HUES6 (cell line): Measurements from ENCODE around the gene UBAP1.
"Not testable (repeated sequence)": the region's sequence is repeated elsewhere in the genome, so short reads cannot be mapped to it uniquely, and the experiment has no call there.

Source experiments
- H3K27ac ChIP-seq: 2 replicates; pipeline ENCODE4 v1.7.0; 2013; ENCODE audit warnings: low read depth, mild to moderate bottlenecking, low read length, inconsistent platforms
- H3K27me3 ChIP-seq: 2 replicates; pipeline ENCODE4 v1.6.1; 2013; ENCODE audit warnings: low read length; ENCODE audit not compliant: control insufficient read depth, insufficient read depth
- H3K36me3 ChIP-seq: 2 replicates; pipeline ENCODE4 v1.6.1; 2013; ENCODE audit warnings: low read length; ENCODE audit not compliant: control insufficient read depth, insufficient read depth
- H3K4me1 ChIP-seq: 2 replicates; pipeline ENCODE4 v1.6.1; 2013; ENCODE audit warnings: low read length; ENCODE audit not compliant: control insufficient read depth, insufficient read depth
- H3K4me3 ChIP-seq: 2 replicates; pipeline ENCODE4 v1.5.1; 2013; ENCODE audit warnings: low read depth, low read length
- H3K9ac ChIP-seq: one replicate; pipeline ENCODE4 v1.6.1; 2013; ENCODE audit warnings: mild to moderate bottlenecking, low read length
- H3K9me3 ChIP-seq: 2 replicates; pipeline ENCODE4 v1.6.1; 2013; ENCODE audit warnings: low read depth, low read length; ENCODE audit not compliant: control insufficient read depth, insufficient read depth

The UBAP1 gene

GRCh38 chr9:34205102-34205501 lies 26.3 kb downstream of the UBAP1 start:
- Histone ChIP-seq H3K36me3 (no peaks in the 10 kb centered on the region; the same call in 1 of the 2 replicates), H3K27ac (no peak overlapping the region), H3K4me1 (no peaks in the 10 kb centered on the region), H3K27me3 (no peaks in the 10 kb centered on the region), H3K4me3 (no peak overlapping the region), H3K9ac (no peak overlapping the region), H3K9me3 (no peaks in the 10 kb centered on the region)

DNA sequence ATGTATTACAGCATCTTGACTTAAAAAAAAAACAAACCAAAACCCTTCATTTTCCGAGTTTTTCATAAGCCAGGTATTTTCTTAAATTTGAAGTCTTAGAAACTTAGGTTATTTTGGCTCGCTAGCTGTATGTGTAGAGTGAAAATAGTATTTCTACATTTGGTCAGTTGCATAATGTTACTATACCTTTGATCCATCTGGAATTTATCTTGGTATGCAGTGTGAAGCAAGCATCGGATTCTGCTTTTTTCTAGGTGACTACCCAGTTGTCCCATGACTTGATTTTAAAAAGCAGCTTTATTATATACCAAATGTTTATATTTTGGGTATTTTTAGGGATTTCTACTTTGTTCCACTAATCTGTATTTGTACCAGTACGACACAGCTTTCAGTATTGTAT lies 27.7 kb downstream of the UBAP1 start:
- Histone ChIP-seq H3K4me3 (no peak overlapping the region), H3K9me3 (no peaks in the 10 kb centered on the region), H3K4me1 (no peaks in the 10 kb centered on the region), H3K9ac (no peak overlapping the region), H3K27me3 (no peaks in the 10 kb centered on the region), H3K36me3 (no peaks in the 10 kb centered on the region; the same call in 1 of the 2 replicates), H3K27ac (no peak overlapping the region)

GRCh38 chr9:34211395-34211794 lies 32.6 kb downstream of the UBAP1 start:
- Histone ChIP-seq H3K4me3 (no peak overlapping the region), H3K9ac (no peak overlapping the region), H3K4me1 (no peaks in the 10 kb centered on the region), H3K27ac (no peak overlapping the region), H3K9me3 (no peaks in the 10 kb centered on the region), H3K36me3 (no peaks in the 10 kb centered on the region), H3K27me3 (no peaks in the 10 kb centered on the region)

DNA sequence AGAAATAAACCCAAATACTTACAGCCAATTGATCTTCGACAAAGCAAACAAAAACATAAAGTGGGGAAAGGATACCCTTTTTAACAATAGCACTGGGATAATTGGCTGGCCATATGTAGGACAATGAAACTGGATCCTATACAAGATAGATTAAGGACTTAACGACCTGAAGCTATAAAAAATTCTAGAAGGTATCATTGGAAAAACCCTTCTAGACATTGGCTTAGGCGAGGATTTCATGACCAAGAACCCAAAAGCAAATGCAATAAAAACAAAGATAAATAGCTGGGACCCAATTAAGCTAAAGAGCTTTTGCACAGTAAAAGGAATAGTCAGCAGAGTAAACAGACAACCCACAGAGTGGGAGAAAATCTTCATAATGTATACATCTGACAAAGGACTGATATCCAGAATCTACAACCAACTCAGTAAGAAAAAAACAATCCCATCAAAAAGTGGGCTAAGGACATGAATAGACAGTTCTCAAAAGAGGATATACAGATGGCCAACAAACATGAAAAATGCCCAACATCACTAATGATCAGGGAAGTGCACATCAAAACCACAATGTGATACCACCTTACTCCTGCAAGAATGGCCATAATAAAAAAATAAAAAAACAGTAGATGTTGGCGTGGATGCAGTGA lies 35.6 kb downstream of the UBAP1 start:
- H3K9ac ChIP-seq, H3K27me3 ChIP-seq, H3K9me3 ChIP-seq: not testable (repeated sequence)

GRCh38 chr9:34216325-34216724 lies 37.5 kb downstream of the UBAP1 start:
- Histone ChIP-seq H3K27me3 (no peaks in the 10 kb centered on the region), H3K27ac (no peak overlapping the region), H3K9me3 (no peaks in the 10 kb centered on the region)

More for the DNA sequence above, 35.6 kb downstream of the UBAP1 start:
- not testable (repeated sequence) for H3K4me3 ChIP-seq, H3K27ac ChIP-seq, H3K4me1 ChIP-seq, H3K36me3 ChIP-seq

GRCh38 chr9:34217015-34217414 lies 38.2 kb downstream of the UBAP1 start:
- not testable (repeated sequence) for H3K9me3 ChIP-seq, H3K9ac ChIP-seq, H3K27ac ChIP-seq, H3K4me3 ChIP-seq, H3K36me3 ChIP-seq, H3K27me3 ChIP-seq, H3K4me1 ChIP-seq

More at GRCh38 chr9:34216325-34216724, 37.5 kb downstream of the UBAP1 start:
- no peaks in the 10 kb centered on the region for H3K36me3 ChIP-seq
- no peak overlapping the region for H3K9ac ChIP-seq
- no peak overlapping the region for H3K4me3 ChIP-seq
- H3K4me1 ChIP-seq, result no peaks in the 10 kb centered on the region

- no peaks in the 10 kb centered on the region for H3K9me3 ChIP-seq
- H3K36me3 ChIP-seq, result no peaks in the 10 kb centered on the region
- no peaks in the 10 kb centered on the region for H3K4me1 ChIP-seq
- H3K27me3 ChIP-seq, result no peaks in the 10 kb centered on the region
- H3K27ac ChIP-seq, result no peak overlapping the region
- no peak overlapping the region for H3K9ac ChIP-seq
- H3K4me3 ChIP-seq, result no peak overlapping the region
Measured at GRCh38 chr9:34218446-34218845, 39.6 kb downstream of the UBAP1 start.

GRCh38 chr9:34219421-34219820 lies 40.6 kb downstream of the UBAP1 start:
- Histone ChIP-seq H3K27ac (no peak overlapping the region), H3K36me3 (0 out of 2 replicates have a peak, but pooled peaks cover 3% of the 10 kb centered on the region), H3K27me3 (no peaks in the 10 kb centered on the region), H3K4me3 (no peak overlapping the region), H3K4me1 (no peaks in the 10 kb centered on the region), H3K9me3 (no peaks in the 10 kb centered on the region), H3K9ac (no peak overlapping the region)

DNA sequence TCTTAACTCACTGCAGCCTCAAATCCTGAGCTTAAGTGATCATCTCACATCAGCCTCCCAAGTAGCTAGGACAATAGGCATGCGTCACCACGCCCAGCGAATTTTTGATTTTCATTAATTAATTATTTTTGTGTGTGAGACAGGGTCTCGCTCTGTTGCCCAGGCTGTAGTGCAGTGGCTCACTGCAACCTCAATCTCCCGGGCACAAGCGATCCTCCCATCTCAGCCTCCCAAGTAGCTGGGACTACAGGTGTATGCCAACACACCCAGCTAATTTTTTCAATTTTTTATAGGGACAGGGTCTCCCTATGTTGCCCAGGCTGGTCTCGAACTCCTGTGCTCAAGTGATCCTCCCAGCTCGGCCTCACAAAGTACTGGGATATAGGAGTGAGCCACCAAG lies 41.4 kb downstream of the UBAP1 start:
- H3K9me3 ChIP-seq, result no peaks in the 10 kb centered on the region
- no peak overlapping the region for H3K9ac ChIP-seq
- H3K27me3 ChIP-seq, result no peaks in the 10 kb centered on the region
- H3K4me3 ChIP-seq, result no peak overlapping the region
- no peaks in the 10 kb centered on the region for H3K4me1 ChIP-seq
- H3K36me3 ChIP-seq, result 0 out of 2 replicates have a peak, but pooled peaks cover 3% of the 10 kb centered on the region
- H3K27ac ChIP-seq, result no peak overlapping the region

DNA sequence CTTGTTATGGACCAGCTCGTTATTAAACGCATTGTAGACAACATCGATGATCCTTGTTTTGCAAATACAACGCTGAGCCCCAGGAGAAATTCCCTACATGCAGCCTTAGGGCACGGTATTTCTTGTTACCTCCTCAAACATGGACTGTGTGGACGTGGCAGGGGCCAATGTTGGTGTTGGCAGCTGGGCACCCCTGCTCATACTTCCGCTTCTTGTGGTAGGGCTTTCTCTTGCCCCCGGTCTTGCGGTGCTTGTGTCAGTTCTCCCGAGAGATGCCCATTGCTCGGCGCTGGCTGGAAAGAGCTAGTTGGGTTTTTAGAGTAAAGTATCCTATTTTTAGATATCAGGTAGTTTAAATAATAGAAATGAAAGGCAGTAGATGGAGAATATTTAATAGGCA lies 45.5 kb downstream of the UBAP1 start:
- Histone ChIP-seq H3K4me3 (no peak overlapping the region), H3K27me3 (no peaks in the 10 kb centered on the region), H3K9me3 (no peaks in the 10 kb centered on the region), H3K27ac (no peak overlapping the region), H3K4me1 (no peaks in the 10 kb centered on the region), H3K36me3 (0 out of 2 replicates have a peak, but pooled peaks cover 3% of the 10 kb centered on the region), H3K9ac (no peak overlapping the region)

DNA sequence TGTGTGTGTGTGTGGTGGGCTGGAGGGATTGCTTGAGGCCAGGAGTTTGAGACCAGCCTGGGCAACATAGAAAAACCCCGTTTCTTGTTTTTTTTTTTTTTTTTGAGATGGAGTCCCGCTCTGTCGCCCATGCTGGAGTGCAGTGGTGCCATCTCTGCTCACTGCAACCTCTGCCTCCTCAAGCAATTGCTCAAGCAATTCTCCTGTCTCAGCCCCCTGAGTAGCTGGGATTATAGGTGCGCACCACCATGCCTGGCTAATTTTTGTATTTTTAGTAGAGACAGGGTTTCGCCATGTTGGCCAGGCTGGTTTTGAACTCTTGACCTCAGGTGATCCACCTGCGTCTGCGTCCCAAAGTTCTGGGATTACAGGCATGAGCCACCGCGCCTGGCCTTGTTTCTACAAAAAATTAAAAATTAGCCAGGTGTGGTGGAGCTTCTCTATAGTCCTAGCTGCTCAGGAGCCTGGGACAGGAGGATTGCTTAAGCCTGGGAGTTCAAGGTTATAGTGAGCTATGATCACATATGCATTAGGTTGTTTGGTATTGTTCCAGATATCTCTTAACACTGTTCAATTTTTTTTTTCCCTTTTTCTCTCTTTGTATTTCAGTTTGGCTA lies 47.4 kb downstream of the UBAP1 start:
- not testable (repeated sequence) for H3K4me3 ChIP-seq

More for the DNA sequence above, 47.4 kb downstream of the UBAP1 start:
- not testable (repeated sequence) for H3K9ac ChIP-seq, H3K36me3 ChIP-seq, H3K9me3 ChIP-seq, H3K4me1 ChIP-seq, H3K27me3 ChIP-seq, H3K27ac ChIP-seq
